CD4-positive, alpha-beta T cell treated with Interferon alpha-2 for 1 hour (primary cell): Measurements from ENCODE around the gene NEK8.

Source experiments
- DNase-seq, 2 donors: peaks; one replicate each; pipeline ENCODE4 v3.0.0-alpha.2; 2020 to 2022

NEK8 gene

DNA sequence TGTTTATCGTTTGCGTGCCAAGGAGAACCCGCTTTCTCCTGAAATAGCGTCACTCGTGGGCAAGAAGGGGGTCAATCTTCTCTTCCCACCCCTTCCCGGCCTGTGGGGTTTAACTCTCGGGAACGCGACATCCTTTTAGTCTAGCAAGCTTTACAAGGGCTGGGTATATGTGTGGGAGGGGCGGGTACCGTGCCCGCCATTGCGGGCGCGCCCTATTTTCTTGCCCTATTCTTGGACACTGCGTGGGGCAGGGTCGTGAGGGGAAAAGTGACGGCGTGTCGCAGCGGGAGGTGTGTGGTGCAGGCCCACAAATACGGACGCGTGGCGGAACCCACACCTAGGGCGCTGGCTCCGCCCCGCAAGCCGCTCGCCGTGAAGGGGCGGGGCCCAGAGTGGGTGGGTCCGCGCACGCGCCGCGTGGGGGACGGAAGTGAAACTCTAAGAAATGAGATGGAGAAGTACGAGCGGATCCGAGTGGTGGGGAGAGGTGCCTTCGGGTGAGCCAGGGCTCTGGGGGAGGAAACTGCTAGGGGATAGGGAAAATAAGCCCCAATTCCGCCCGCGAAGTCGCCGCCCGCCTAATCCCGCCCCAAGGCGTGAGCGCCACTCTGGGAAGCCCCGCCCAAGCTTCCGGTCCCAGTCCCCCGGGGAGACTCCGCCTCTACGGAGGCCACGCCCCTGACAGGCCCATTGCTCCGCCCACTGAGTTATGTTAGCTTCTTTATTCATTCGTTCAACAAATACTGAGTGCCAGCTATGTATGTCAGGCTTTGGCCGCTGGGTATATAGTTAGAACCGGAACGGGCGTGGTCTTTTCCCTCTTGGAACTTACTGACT is at the start of gene NEK8:
TSS of gene NEK8 (plus strand) at position 425 of the 837 bp plus-strand sequence. CDS start at position 451, 26 bp downstream.
- DNase-seq = peak; percentile 95 to 97

DNA sequence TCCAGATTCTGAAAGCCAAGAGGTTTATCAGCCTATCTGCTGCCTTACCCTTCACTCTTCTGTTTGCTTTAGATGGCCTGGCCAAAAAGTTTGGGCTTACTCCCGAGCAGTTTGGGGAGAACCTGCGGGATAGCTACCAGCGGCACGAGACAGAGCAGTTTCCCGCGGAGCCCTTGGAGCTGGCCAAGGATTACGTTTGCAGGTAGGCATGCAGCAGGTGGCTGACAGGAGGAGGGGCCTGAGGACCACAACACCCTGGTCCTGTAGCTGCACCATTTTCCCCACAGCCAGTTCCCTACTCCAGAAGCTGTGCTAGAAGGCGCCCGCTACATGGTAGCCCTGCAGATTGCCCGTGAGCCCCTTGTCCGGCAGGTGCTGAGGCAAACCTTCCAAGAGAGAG is 45.9 kb upstream of the NEK8 start:
- no peak for DNase-seq

DNA sequence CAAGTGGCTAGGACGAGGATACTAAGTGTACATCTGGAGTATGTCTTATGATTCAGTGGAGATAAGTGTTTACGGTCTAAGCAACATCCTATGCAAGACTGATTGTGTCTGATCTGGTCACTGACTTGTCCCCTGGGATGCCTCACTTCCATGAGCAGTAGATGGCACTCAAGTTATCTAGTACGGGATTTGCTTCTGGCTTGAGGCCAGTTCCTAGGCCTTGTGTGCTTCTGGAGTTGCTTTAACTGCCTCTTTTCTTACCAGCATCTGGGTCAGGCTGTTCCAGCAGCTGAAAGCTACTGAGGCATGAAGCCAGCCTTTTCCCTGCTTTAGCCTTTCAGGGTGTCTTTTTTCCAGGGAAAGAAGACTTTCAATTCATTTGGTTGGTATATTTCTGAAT is 43.6 kb upstream of the NEK8 start:
- DNase-seq = no peak

DNA sequence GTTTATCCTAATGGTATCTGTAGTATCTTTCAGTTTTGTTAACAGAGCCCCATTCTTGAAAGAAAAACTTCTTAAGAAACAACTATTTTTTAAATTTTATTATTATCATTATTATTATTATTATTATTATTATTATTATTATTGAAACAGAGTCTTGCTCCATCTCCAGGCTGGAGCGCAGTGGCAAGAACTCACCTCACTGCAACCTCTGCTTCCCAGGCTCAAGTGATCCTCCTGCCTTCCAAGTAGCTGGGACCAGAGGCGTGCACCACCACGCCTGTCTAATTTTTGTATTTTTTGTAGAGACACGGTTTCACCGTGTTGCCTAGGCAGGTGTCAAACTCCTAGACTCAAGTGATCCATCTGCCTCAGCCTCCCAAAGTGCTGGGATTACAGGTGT is 43.2 kb upstream of the NEK8 start:
- DNase-seq = no peak

DNA sequence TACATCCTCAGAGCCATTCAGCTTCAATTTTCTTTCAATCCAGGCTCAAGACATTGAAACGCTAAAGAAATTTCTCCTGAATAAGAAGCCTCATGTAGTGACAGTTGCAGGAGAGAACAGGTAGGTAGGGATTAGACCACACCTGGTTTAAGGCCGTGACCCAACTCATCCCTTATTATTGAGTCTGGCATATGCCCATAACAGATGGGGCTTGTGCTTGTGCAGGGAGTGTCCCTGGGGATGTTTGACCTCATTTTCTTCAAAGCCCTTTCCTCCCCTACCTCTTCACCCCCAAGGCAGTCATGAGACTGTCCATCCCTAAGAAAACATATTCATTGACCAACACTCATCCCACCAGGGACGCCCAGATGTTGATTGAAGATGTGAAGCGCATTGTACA is 42.3 kb upstream of the NEK8 start:
- DNase-seq = no peak

DNA sequence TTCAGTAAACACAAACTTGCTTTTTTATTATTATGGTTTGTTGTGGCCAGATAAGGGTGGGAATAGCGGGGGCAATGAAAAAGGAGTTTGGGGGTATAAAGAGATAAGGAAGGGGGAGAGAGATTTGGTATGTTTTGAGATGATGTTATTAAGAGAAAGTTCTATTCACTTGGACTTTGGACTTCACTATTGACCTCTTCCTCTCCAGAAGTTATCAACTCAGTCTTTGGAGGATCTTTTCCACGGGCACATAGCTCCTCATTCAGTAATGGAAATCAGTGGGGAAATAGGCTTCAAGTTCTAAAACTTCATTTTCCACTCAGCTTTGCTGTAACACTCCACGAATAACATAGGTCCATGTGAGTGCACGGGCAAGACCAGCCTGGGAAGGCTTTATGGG is 40.1 kb upstream of the NEK8 start:
- no peak for DNase-seq

DNA sequence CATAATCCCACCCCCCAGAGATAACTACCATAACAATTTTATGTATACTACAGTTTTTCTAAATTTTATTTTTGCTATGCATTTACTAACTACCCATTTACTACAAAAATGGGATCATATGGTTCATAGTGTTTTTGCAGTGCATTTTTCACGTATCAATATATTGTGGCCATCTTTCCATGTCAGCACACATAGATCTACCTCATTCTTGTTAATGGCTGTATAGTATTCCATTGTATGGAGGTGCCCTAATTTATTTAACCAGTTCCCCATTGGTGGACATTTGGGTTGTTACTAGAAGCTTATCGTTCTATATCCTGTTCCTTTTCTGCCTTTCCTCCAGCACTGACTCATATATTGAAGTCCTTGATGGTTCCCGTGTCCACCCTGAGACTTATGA is 39.6 kb upstream of the NEK8 start:
- DNase-seq = no peak

DNA sequence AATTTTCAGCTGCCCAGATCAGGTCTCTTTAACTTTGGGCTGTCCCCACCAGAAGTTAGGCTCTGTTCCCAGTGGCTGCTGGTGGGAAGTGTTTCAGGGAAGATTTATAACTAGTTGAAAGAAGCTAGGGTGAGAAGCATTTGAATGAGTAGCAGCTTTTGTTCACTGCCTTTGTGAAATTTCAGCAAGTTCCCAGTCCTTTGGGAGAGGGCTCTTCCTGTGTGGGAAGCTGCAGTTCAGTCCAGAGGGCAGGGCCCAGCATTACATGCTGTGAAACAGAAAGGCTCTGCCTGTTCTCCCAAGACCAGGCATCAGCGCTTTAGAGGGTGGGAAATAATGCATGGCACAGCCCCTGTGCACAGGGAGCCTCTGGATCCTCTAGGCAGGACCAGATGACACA is 34.7 kb upstream of the NEK8 start:
- no peak for DNase-seq

DNA sequence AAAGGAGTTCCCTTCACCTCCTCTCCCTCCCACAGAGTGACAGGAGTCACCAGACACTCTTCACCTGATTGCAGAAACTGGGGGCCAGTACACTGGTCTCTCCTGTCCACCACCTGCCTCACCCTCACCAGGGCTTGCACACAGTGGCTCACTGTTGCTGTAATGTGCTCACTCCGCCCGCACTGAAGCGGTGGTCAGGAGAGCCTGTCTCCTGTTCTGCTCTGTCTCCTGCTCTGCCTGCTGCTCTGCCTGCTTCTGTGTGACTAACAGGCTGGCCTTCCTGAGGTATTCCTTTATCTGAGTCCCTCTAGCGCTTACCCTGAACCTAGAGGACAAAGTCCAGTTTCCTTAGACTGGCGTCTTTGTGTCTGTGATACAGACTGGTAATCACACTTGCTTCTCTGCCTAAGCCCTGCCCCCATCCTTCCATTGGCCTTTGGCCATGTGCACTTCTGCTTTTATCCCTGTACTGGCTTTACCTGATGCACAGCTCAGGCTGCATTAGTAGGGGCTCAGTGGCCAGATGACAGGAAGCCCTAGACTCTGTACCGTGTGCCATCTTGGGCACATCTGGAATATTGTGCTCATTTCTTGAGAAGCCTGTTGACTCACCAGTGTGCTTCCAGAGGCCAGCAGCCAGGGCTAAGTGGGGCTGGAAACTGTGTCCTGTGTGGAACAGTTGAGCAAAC is 30.2 kb upstream of the NEK8 start:
- no peak for DNase-seq

DNA sequence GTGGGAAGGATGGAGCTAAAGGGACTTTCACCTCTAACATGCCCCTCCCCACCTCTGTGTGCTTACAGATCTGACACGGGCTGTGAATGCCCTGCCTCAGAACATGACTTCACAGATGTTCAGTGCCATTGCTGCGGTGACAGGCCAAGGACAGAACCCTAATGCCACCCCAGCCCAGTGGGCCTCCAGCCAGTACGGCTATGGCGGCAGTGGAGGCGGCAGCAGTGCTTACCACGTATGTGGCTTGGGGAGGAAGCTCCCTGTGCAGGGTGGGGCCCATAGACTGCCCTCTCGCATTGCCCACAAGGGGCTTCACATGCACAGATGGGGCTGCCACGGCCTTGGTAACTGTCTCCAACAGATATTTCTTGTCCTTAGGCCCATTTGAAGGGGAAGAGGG is 28.3 kb upstream of the NEK8 start:
- DNase-seq = no peak

DNA sequence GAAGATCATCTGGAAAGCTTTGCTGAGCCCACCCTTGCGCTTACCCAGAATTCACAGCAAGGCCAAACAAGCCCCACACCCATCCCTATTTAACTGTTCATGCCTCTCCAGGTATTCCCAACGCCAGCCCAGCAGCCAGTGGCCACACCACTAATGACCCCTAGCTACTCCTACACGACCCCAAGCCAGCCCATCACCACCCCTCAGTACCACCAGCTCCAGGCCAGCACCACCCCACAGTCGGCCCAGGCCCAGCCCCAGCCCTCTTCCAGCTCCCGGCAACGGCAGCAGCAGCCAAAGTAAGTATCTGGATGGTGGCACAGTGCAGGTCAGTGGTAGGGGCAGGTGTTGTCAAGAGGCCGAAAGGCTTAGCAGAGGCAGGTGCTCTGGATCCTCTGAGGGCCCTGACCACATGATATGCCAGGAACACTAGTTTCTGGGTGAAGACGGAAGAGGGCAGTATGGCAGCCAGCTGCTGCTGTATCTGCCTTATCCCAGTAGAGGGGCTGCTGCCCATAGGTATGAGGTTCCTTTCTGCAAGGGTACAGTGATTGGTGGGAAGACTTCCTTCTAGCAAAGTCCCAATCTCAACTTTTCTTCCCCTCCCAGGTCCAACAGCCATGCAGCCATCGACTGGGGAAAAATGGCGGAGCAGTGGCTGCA is 27.6 kb upstream of the NEK8 start:
- no peak for DNase-seq

DNA sequence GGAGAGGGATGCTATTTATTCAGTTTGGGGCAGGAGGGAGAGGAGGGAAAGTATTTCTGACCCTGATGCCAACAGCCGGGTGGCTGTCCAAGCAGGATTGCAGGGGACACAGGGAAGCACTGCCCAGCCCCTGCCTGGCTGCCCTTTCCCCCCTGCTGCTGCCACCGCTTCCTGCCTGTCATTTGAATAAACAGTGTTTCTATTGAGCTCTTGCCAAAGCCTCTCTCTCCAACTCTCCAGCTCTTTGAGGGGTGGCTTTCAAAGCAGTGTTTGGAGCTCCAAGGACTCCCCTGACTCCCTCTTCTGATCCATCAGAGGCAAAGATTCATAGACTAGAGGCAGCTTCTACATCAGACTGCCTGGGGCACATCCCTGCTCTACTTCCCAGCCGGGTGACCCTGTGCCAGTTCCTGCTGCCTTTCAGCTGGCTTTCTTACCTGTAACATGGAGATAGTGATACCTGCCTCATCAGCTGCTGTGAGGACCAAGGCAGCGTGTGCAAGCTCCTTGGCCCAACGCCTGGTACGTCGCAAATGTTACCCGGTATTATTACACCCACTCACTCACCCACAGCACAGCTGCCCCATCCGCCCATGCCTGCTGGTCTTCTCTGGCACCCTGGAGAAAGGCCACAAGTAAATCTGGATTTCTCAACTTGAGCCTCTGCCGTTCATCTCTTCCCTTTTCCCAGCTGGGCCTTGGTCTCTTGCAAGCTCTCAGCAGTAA is 26.4 kb upstream of the NEK8 start:
- DNase-seq = no peak

DNA sequence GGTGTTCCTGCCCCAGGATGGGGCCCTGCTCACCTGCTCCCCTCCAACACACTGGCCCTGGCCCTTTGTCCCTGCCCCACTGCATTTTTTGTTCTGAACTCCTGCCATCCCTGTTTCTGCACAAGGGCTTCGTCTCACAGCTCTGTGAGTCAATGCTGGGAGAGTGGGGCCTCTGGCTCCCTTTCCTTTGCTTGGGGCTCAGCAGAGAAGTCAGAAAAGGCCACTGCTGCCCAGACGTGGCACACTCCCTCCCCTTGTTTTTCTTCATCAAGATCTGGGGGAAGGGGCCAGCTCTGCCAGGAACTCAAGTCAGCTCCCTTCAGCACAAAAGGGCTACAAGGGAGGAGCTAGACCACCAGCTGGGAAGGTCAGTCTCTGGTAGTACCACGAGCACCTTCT is 25.8 kb upstream of the NEK8 start:
- DNase-seq = no peak

DNA sequence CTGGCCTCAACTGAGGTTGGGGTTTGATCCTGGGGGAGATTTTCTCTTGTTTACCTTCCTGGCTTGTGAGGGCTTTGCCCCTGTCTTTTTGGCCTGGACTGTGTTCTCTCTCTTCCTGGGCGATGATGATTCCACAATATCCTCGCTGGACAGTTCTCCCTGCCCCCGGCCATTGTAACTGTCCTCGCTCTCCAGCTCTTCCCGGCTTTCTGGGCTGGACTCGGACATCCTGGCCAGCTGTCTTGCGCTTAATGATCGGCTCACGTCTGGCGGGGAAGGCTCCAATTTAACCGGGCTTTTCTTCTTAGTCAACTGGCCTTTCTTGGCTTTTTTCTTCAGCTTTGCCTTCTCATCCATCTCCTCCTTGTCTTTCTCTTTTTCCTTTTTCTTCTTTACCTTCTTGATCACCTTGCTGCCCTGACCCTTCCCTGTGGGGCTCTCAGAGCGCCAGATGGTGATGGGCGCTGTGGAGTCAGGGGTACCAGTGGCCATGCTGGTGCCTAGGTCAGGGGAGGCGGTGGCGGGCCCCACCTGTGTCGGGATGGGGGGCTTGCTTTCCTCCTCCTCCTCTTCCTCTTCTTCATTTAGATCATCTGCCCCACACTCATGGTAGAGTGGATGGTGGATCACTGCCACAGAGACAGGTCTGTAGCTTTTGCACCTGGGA is 24.9 kb upstream of the NEK8 start:
- no peak for DNase-seq

DNA sequence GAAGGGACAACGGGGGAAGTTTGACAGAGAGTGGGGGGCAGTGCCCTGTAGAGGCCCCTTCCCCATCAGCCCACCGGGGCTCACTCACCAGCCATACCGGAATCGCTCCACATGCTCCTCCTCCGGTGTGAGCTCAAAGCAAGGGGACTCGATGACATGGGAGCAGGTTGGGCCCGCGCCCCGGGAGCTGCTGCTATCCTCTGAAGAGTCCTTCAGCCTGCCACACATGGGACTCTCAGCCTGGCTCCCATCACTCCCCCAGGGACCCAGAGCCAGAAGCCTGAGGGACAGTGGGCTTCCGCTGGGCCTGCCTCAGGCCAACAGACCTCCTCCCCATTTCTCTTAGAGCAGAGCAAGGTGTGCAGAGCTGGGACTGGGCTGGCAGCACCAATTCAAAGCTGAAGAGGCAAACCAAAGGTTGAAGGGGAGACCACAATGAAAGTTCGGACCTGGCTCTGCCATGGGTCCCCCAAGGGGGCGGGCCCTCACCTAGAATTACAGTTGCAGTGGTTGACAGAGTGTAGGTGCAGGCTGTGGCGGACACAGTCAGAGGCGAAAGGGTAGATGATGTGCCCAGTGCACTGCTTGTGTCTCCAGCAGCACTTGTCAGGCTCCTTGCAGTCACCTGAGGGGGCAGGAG is 24.2 kb upstream of the NEK8 start:
- DNase-seq = no peak

DNA sequence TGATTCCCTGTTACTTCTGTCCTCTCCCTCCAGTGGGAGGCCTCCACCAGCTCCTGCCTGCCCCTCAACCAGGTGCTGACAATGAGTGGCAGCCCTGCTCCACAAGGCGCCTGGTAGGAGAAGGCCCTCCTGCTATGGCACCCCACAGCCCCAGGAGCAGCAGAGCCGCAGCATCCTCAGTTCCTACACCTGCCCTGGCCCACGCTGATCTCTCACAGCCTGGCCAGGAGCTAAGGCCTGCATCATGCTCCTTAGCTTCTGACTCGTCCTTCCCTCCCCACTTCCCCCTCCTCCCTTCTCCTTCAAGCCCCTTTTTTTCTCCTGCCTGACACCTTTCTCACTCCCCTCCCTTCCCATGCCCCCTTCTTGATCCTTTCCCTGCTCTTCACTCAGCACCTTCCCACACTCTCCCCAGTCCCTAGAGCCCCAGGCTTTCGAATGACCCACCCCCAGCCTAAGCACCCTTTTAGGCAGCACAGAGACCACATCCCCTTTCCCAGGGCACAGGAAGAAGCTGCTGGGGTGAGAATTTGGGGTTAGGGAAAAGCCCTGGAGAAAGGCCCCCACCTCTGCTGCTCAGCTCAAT is 23.4 kb upstream of the NEK8 start:
- no peak for DNase-seq

DNA sequence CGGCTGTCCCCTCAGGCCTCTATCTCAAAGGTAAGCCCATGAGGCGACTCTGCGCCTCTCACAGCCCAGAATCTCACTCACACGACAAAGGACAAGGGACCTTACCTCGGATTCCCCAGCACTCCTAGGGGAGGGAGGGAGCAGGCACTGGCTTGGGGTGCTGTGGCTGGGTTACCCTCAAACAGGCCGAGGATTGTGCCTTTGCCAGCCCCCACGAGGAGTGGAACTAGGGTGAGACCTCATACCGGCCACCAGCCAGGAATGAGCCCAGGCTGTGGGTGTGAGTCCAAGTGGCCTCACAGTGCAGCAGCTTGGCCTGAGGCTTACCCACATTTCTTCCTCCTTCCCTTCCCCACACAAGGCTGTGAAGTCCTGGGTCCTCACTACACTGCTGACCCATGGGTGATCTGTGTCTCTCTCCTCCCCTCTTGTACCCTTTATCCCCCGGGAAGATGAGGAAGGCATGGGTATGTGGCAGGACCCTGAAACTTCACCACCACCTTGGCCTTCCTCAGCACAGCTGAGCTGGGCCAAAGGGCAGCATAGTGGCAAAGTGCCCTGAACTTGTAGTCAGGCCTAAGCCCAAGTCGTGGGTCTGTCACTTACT is 22.8 kb upstream of the NEK8 start:
- no peak for DNase-seq

DNA sequence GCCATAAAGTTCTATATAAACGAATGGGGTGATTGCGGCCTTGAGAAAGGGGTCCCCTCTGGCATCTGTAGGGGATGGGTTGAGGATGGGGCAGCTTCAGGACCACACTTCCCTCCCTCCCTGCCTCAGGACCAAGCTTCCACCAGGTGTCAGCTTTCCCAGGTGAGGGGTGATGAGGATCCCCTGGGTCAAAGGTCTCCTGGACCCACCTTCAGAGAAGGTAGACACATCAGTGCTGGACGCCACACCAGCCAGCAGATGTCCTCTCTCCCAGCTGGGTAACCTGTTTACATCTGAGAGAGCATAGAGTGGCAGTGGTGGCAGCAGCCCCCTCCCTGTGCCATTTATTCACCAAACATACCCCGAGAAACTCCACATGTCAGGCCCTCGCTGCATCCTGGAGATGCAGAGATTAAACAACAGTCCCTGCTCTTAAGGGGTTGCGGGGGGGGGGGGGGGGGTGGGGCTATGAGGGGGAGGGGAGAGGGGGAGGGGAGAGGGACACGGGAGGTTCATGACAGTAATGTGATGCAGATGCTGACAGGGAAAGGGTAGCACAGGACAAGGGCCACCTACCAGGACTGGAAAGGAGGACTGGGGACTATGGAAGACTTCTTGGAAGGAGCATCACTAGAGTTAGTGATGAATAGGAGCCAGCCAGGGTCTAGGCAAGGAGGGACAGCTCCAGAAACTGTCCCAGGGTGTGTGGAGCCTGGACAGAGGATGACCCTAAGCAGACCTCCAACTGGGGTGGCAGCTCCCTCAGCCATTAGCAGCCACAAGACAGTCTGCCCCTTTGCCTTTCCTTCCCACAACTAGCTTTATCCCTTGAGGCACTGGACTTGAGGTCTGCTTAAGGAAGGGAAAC is 21.9 kb upstream of the NEK8 start:
- no peak for DNase-seq

DNA sequence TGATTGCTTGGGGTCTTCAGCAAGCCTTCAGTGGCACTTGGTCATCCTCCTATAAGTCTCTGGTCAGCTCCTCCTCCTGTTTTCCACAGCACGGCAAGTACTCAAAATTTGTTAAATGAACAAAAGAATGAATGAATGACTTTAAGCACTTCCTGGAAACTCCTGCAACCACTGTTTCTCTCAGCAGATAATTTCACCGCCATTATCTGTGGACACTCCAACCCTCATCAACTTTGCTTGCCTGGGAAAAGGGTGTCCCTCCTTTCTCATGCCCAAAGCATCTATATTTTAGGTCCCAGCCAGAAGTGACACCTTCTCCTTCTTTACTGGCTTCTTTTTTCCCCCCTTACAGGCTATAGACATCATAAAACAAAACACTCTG is 21.3 kb upstream of the NEK8 start:
- DNase-seq = no peak
